ENCODE measurements around the gene HOXB5. TPM values are rescaled to one million over a fixed set of nuclear protein-coding genes. Genes with fewer than 3 reads are reported as not detected.

Gene HOXB5
- total RNA-seq, 1 experiment from 2014 or later, result not detected

DNA sequence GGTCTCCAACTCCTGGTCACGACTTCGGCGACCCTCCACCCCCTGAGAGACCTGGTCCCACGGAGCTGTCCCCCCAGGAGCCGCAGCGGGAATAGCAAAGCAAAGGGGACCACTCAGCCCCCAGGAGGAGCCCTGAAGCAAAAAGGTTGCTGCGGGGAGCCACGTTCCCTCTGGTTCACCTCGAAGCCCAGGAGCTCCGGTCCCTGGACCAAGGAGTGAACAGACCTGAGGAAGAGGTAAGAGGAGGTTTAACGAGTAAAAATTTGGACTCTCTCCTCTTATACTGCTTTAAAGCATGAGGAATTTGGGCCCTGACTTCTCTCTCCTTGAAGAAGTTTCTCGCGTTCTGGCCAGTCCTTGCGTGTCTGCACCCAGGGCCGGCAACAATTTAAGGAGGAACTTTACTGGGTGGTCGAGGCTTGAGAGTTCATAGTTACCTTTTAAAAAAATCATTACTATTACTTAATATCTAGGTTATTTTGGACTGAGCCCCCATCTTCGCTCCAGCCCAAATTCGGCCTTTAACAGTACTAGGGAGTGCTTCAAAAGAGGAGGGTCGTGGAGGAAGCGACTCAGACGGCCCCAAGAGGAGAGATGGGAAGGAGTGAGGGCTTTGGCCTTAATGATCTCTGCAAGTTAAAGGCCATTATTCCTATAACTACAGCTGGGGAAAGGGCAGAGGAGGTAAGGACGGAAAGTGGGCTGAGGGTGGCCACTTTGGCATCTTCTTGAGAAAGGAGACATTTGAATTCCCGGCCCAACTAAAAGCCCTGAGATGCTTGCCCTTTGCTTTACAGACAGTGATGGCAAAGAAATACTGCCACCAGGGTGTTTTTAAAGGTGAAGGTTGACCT is 49.5 kb upstream of the HOXB5 start:
- Histone ChIP-seq H3K23me2 (ENCODE audit: insufficient read length, low read depth, low read length, poor library complexity, severe bottlenecking) (peaks cover 8% of the 10 kb centered on the region), H2BK5ac (ENCODE audit: insufficient read length, low read length) (no peak overlapping the region), H3K18ac (ENCODE audit: insufficient read length, low read depth, low read length) (no peak overlapping the region), H2BK20ac (ENCODE audit: low read depth, low read length, poor library complexity, severe bottlenecking) (no peak overlapping the region), H3K9me3 (ENCODE audit: control insufficient read depth, low read depth, low read length) (no peaks in the 10 kb centered on the region), H3K79me1 (ENCODE audit: insufficient read depth, low read depth, low read length, poor library complexity, severe bottlenecking) (no peaks in the 10 kb centered on the region), H3K4ac (ENCODE audit: low read depth, low read length) (no peak overlapping the region), H3K27me3 (ENCODE audit: insufficient read depth, low read length) (peaks cover 99% of the 10 kb centered on the region), H3K23ac (ENCODE audit: insufficient read length, low read depth, low read length) (no peak overlapping the region), H2BK15ac (ENCODE audit: low read depth, low read length) (no peak overlapping the region), H2AK5ac (ENCODE audit: insufficient read length, low read length) (no peak overlapping the region), H4K8ac (replicated peaks; ENCODE audit: insufficient read length, low read depth, low read length) (no peak overlapping the region), H4K20me1 (ENCODE audit: control insufficient read depth, insufficient read depth, insufficient read length) (no peaks in the 10 kb centered on the region), H4K5ac (ENCODE audit: insufficient read length, low read depth, low read length) (no peak overlapping the region), H3K79me2 (ENCODE audit: insufficient read depth, low read length) (no peaks in the 10 kb centered on the region), H3K9ac (ENCODE audit: extremely low read depth, insufficient read length, low read length) (no peak overlapping the region), H3K27ac (ENCODE audit: insufficient read length, low read depth, low read length) (no peak overlapping the region), H2AFZ (ENCODE audit: low read length) (no peak overlapping the region), H2BK120ac (ENCODE audit: low read depth, low read length, poor library complexity, severe bottlenecking) (no peak overlapping the region), H3K56ac (ENCODE audit: insufficient read length, low read depth, low read length) (no peak overlapping the region), H3T11ph (ENCODE audit: low read length) (no peak overlapping the region), H3K14ac (ENCODE audit: insufficient read depth, low read length) (no peak overlapping the region), H2BK12ac (ENCODE audit: insufficient read length, low read depth, low read length) (no peak overlapping the region), H3K4me1 (ENCODE audit: insufficient read depth, low read length) (no peaks in the 10 kb centered on the region), H3K4me2 (ENCODE audit: insufficient read depth, insufficient read length, low read length) (no peak overlapping the region), H4K91ac (ENCODE audit: insufficient read length, low read depth, low read length) (no peak overlapping the region)
- H3K4me1 Mint-ChIP-seq, result peaks cover 14 to 21% of the 10 kb centered on the region in 2 experiments
- peaks cover 3 to 13% of the 10 kb centered on the region in 2 experiments; a peak in 3 of 5 replicates for H3K9me3 Mint-ChIP-seq
- H3K36me3 Mint-ChIP-seq (ENCODE audit: insufficient read depth in 1 of 3, low read depth in 3 of 3), result no peaks in the 10 kb centered on the region; a peak in 1 of 7 replicates
- DNase-seq, result no peak
- TF ChIP-seq, protein P1, sequence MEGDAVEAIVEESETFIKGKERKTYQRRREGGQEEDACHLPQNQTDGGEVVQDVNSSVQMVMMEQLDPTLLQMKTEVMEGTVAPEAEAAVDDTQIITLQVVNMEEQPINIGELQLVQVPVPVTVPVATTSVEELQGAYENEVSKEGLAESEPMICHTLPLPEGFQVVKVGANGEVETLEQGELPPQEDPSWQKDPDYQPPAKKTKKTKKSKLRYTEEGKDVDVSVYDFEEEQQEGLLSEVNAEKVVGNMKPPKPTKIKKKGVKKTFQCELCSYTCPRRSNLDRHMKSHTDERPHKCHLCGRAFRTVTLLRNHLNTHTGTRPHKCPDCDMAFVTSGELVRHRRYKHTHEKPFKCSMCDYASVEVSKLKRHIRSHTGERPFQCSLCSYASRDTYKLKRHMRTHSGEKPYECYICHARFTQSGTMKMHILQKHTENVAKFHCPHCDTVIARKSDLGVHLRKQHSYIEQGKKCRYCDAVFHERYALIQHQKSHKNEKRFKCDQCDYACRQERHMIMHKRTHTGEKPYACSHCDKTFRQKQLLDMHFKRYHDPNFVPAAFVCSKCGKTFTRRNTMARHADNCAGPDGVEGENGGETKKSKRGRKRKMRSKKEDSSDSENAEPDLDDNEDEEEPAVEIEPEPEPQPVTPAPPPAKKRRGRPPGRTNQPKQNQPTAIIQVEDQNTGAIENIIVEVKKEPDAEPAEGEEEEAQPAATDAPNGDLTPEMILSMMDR (conservative IDR thresholded peaks at IDR 0.05), result no peak
- no CpG with 5 or more reads among the region's 23 CpGs for WGBS (ENCODE audit: extremely low coverage, insufficient read length, low lambda C conversion rate)
- no peak overlapping the region for H3K27ac Mint-ChIP-seq
- H3K27me3 Mint-ChIP-seq (ENCODE audit: low read depth), result peaks cover 100% of the 10 kb centered on the region
- H3K4me3 Mint-ChIP-seq, result no peak overlapping the region
